Neural progenitor cell (in vitro differentiated cells): ENCODE results near the gene SHISAL1. TPM values are rescaled to one million over a fixed set of nuclear protein-coding genes. Genes with fewer than 3 reads are reported as not detected.

Experiments used
- DNase-seq: peaks from one replicate; pipeline ENCODE4 v3.0.0-alpha.2; 2016; ENCODE audit warnings: low spot score
- H2AFZ ChIP-seq: fragments of 200-600 bp; sonication (generic); replicated peaks from 2 replicates; pipeline ENCODE4 v1.6.1; 2016; ENCODE audit warnings: antibody characterized with exemption
- H3F3A ChIP-seq: fragments of 200-600 bp; sonication (generic); 2 replicates; pipeline ENCODE4 v1.6.1; 2016; ENCODE audit warnings: antibody characterized with exemption, low read depth
- H3K27ac ChIP-seq: fragments of 200-600 bp; sonication (generic); 2 replicates; pipeline ENCODE4 v1.5.1; 2016; ENCODE audit warnings: mild to moderate bottlenecking
- H3K27me3 ChIP-seq: fragments of 200-600 bp; sonication (generic); 2 replicates; pipeline ENCODE4 v1.6.1; 2016; ENCODE audit warnings: mild to moderate bottlenecking, moderate library complexity
- H3K36me3 ChIP-seq: fragments of 200-600 bp; sonication (generic); 2 replicates; pipeline ENCODE4 v1.5.1; 2016
- H3K4me1 ChIP-seq: fragments of 200-600 bp; sonication (generic); 2 replicates; pipeline ENCODE4 v1.6.1; 2016; ENCODE audit warnings: mixed run types
- H3K4me2 ChIP-seq: fragments of 200-600 bp; sonication (generic); 2 replicates; pipeline ENCODE4 v1.6.1; 2016
- H3K4me3 ChIP-seq: fragments of 200-600 bp; sonication (generic); 2 replicates; pipeline ENCODE4 v1.5.1; 2016
- H3K79me2 ChIP-seq: fragments of 200-600 bp; sonication (generic); 2 replicates; pipeline ENCODE4 v1.6.1; 2016; ENCODE audit warnings: low read depth
- H3K9ac ChIP-seq: fragments of 200-600 bp; sonication (generic); 2 replicates; pipeline ENCODE4 v1.6.1; 2016
- H3K9me3 ChIP-seq: fragments of 200-600 bp; sonication (generic); 2 replicates; pipeline ENCODE4 v1.5.1; 2016; ENCODE audit warnings: low read depth
- H4K20me1 ChIP-seq: fragments of 200-600 bp; sonication (generic); 2 replicates; pipeline ENCODE4 v1.6.1; 2016; ENCODE audit warnings: low read depth
- H3K27ac Mint-ChIP-seq: 3 replicates; pipeline ENCODE4 v1.8.0; 2021; ENCODE audit warnings: mixed read lengths
- H3K27me3 Mint-ChIP-seq: 2 replicates; pipeline ENCODE4 v1.8.0; 2022; ENCODE audit warnings: low read depth, mild to moderate bottlenecking, inconsistent platforms, moderate library complexity, mixed read lengths; ENCODE audit not compliant: insufficient read depth
- H3K36me3 Mint-ChIP-seq: 3 replicates; pipeline ENCODE4 v1.8.0; 2021; ENCODE audit warnings: mixed read lengths
- H3K4me1 Mint-ChIP-seq: 3 replicates; pipeline ENCODE4 v1.8.0; 2021; ENCODE audit warnings: mixed read lengths
- H3K4me3 Mint-ChIP-seq: 3 replicates; pipeline ENCODE4 v1.8.0; 2021; ENCODE audit warnings: mild to moderate bottlenecking, moderate library complexity, mixed read lengths
- H3K9me3 Mint-ChIP-seq: 3 replicates; pipeline ENCODE4 v1.8.0; 2020; ENCODE audit warnings: mixed read lengths
- EZH2 ChIP-seq: fragments of 200-600 bp; sonication (generic); IDR thresholded peaks from 2 replicates; pipeline ENCODE4 v1.6.1; 2017; ENCODE audit warnings: antibody characterized with exemption, mild to moderate bottlenecking, moderate library complexity
- EZH2phosphoT487 ChIP-seq: fragments of 200-600 bp; sonication (generic); IDR thresholded peaks from 2 replicates; pipeline ENCODE4 v1.6.1; 2017; ENCODE audit warnings: antibody characterized with exemption
- total RNA-seq: library from RNA; depleted of rRNA; stranded (reverse); fragments of >200 nt; gene quantifications from 2 replicates; pipeline ENCODE4 v1.2.3, GENCODE V29; 2015; ENCODE audit warnings: low replicate concordance
- TF ChIP-seq, protein P1 (sequence below): fragments of 200-600 bp; sonication (generic); IDR thresholded peaks from 2 replicates; pipeline ENCODE4 v1.5.1; 2017; ENCODE audit warnings: antibody characterized with exemption, mild to moderate bottlenecking

Gene SHISAL1
- total RNA-seq, 1 donor from 2014 or later, result 4.4 TPM

DNA sequence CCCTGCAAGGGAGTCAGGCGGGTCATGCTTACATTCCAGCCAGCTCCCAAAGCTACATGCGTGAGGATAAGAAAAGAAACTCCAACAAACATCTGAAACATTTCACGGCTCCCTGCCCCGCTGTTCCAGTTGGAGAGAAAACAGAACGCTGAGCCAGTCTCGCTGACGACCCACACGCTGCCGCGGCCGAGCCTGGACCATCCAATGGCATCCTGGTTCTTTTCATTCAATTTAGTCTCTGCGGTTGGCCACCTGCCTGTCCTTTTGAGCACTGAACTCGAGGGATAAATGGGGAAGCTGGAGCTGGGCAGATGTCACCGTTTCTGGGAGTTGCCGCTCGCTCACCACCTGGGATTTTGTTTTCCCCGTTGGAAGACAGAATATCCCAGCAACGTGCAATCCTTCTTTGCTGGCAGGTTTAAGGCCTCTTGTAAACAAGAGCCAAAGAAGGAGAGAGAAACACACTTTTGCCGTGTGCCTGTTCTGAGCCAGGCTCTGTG, 45.3 kb upstream of the SHISAL1 start:
- Histone ChIP-seq H4K20me1 (no peaks in the 10 kb centered on the region), H3K9ac (no peak overlapping the region), H3K27ac (no peak overlapping the region), H3K27me3 (no peaks in the 10 kb centered on the region), H3K4me1 (peaks cover 17% of the 10 kb centered on the region), H3K36me3 (no peaks in the 10 kb centered on the region), H3F3A (peaks cover 8% of the 10 kb centered on the region), H3K79me2 (no peaks in the 10 kb centered on the region), H3K4me2 (peak overlapping the region; percentile 25), H3K9me3 (no peaks in the 10 kb centered on the region), H2AFZ (no peak overlapping the region), H3K4me3 (no peak overlapping the region)
- no peaks in the 10 kb centered on the region for H3K36me3 Mint-ChIP-seq
- peaks cover 23% of the 10 kb centered on the region for H3K4me1 Mint-ChIP-seq
- no peaks in the 10 kb centered on the region for H3K9me3 Mint-ChIP-seq
- DNase-seq, result peak; percentile 71
- TF ChIP-seq EZH2phosphoT487, result no peak
- no peak for TF ChIP-seq EZH2
- TF ChIP-seq, protein P1, sequence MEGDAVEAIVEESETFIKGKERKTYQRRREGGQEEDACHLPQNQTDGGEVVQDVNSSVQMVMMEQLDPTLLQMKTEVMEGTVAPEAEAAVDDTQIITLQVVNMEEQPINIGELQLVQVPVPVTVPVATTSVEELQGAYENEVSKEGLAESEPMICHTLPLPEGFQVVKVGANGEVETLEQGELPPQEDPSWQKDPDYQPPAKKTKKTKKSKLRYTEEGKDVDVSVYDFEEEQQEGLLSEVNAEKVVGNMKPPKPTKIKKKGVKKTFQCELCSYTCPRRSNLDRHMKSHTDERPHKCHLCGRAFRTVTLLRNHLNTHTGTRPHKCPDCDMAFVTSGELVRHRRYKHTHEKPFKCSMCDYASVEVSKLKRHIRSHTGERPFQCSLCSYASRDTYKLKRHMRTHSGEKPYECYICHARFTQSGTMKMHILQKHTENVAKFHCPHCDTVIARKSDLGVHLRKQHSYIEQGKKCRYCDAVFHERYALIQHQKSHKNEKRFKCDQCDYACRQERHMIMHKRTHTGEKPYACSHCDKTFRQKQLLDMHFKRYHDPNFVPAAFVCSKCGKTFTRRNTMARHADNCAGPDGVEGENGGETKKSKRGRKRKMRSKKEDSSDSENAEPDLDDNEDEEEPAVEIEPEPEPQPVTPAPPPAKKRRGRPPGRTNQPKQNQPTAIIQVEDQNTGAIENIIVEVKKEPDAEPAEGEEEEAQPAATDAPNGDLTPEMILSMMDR, result no peak
- H3K27ac Mint-ChIP-seq, result no peak overlapping the region
- H3K4me3 Mint-ChIP-seq, result no peak overlapping the region
- peaks cover 14% of the 10 kb centered on the region for H3K27me3 Mint-ChIP-seq

- no peaks in the 10 kb centered on the region for H4K20me1 ChIP-seq
- H3K27me3 ChIP-seq, result no peaks in the 10 kb centered on the region
- no peak overlapping the region for H3K4me3 ChIP-seq
- Mint-ChIP-seq H3K27ac (no peak overlapping the region), H3K4me3 (no peak overlapping the region), H3K27me3 (peaks cover 14% of the 10 kb centered on the region), H3K4me1 (peaks cover 27% of the 10 kb centered on the region), H3K9me3 (no peaks in the 10 kb centered on the region), H3K36me3 (no peaks in the 10 kb centered on the region)
- peaks cover 23% of the 10 kb centered on the region for H3K4me1 ChIP-seq
- peaks cover 8% of the 10 kb centered on the region for H3F3A ChIP-seq
- peak overlapping the region; percentile 25 for H3K4me2 ChIP-seq
- TF ChIP-seq EZH2 (no peak), EZH2phosphoT487 (no peak)
- TF ChIP-seq, protein P1, result peak; percentile 44
- H3K9ac ChIP-seq, result no peak overlapping the region
- H2AFZ ChIP-seq, result no peak overlapping the region
- H3K36me3 ChIP-seq, result no peaks in the 10 kb centered on the region
- DNase-seq, result peak; percentile 56
- no peak overlapping the region for H3K27ac ChIP-seq
- no peaks in the 10 kb centered on the region for H3K9me3 ChIP-seq
- H3K79me2 ChIP-seq, result no peaks in the 10 kb centered on the region
Measured at GRCh38 chr22:44357296-44357965, 44.7 kb upstream of the SHISAL1 start.

GRCh38 chr22:44355716-44356070, 42.9 kb upstream of the SHISAL1 start:
- no peaks in the 10 kb centered on the region for H3K36me3 Mint-ChIP-seq
- Histone ChIP-seq H4K20me1 (no peaks in the 10 kb centered on the region), H3F3A (peaks cover 8% of the 10 kb centered on the region), H3K79me2 (no peaks in the 10 kb centered on the region), H2AFZ (no peak overlapping the region), H3K4me2 (no peak overlapping the region), H3K27ac (no peak overlapping the region), H3K4me1 (peaks cover 34% of the 10 kb centered on the region), H3K4me3 (no peak overlapping the region), H3K9ac (no peak overlapping the region), H3K27me3 (no peaks in the 10 kb centered on the region), H3K36me3 (no peaks in the 10 kb centered on the region), H3K9me3 (no peaks in the 10 kb centered on the region)
- peaks cover 35% of the 10 kb centered on the region for H3K4me1 Mint-ChIP-seq
- peaks cover 14% of the 10 kb centered on the region for H3K27me3 Mint-ChIP-seq
- TF ChIP-seq EZH2phosphoT487, result no peak
- no peak for TF ChIP-seq EZH2
- TF ChIP-seq, protein P1, result no peak
- no peaks in the 10 kb centered on the region for H3K9me3 Mint-ChIP-seq
- no peak overlapping the region for H3K27ac Mint-ChIP-seq
- H3K4me3 Mint-ChIP-seq, result no peak overlapping the region
- DNase-seq, result no peak
